ENCODE measurements around the gene PARD3B.

DNA sequence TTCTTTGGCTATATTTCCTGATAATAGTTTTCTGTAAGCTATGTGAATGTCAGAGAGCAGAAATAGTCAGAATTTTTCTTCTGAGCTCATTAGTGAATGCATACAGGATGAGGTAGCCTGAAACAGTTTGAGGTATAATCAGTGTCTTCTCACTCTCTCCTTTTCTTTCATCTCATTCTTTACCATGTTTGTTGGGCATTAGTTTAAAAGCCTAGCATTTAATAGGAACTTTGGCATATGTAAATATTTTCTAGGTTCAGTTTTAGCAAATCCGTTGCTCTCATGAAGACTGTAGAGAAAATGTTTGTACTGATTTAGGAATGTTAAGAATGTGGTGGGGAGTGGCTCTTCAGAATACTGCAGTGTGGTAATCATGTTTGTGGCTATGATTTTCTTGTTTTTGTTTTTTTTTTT, 119.4 kb downstream of the PARD3B start:
- TF ChIP-seq TAF1 (IDR thresholded peaks at IDR 0.05; ENCODE audit: low read depth, low read length) (no peak), POLR2A (IDR thresholded peaks at IDR 0.05; ENCODE audit: low read depth, low read length) (no peak)

All from GM12891 (cell line).